EH (cell line): Measurements from ENCODE around the gene CRACR2B.
A peak's percentile ranks its signal among the peaks of the same experiment; 100 is the strongest.

Experiments
- DNase-seq: peaks from one replicate; pipeline ENCODE4 v3.0.0-alpha.2; 2015; ENCODE audit warnings: low read depth

Gene CRACR2B

GRCh38 chr11:827897-828192 lies at the start of gene CRACR2B:
CRACR2B (plus strand) TSS chr11:827919; CDS start chr11:828608, 689 bp downstream.
- DNase-seq = no peak

GRCh38 chr11:778976-779954 lies 48.5 kb upstream of the CRACR2B start:
- no peak for DNase-seq

DNA sequence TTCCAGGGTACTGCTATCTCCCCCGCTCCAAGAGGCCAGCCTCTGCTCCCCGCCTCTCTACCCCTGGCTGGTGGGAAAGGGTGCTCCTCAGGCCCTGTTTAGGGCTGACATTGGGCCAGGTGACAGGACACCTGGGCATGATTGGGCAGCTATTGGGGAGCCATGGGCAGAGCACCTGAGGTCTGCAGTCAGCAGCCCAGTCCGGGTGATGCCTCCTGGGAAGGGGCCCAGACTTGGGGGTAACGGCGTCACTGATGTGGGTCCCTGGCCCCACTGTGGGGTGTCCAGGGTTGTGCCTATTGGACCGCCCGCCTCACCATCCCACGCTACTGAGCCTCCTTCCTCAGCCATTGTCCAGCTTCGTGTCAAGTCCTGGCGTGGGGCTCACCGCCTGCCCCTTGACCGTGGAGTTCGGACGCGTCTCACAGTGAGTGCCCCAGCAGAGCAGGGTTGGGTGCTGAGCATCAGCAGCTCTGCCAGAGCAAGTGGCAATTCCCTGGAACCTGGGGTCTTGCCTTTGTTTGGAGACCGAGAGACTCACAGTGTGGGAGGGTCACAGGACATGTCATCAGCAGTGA lies 47.7 kb upstream of the CRACR2B start:
- DNase-seq = no peak

GRCh38 chr11:782264-783174 lies 45.2 kb upstream of the CRACR2B start:
- no peak for DNase-seq

DNA sequence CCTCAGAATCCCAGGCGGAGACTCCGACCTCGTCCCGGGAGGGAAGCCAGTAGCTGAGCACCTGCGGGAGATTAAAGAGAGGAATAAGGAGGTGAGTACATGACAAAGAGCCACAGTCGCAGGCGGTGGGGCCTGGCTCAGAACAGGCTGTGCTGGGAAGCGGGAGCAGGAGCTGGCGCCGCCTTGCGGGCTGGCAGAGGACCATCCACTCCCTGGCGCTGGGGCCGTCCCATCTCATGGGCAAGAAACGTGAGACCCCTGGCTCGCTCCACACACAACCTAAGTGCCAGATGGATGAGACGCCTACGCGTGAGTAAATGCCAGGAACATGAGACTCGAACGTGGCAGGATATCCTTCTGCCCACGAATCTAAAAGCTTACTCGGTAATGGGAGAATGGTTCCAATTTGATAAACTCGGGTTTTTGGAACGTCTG lies 44.1 kb upstream of the CRACR2B start:
- DNase-seq = peak; percentile 85

DNA sequence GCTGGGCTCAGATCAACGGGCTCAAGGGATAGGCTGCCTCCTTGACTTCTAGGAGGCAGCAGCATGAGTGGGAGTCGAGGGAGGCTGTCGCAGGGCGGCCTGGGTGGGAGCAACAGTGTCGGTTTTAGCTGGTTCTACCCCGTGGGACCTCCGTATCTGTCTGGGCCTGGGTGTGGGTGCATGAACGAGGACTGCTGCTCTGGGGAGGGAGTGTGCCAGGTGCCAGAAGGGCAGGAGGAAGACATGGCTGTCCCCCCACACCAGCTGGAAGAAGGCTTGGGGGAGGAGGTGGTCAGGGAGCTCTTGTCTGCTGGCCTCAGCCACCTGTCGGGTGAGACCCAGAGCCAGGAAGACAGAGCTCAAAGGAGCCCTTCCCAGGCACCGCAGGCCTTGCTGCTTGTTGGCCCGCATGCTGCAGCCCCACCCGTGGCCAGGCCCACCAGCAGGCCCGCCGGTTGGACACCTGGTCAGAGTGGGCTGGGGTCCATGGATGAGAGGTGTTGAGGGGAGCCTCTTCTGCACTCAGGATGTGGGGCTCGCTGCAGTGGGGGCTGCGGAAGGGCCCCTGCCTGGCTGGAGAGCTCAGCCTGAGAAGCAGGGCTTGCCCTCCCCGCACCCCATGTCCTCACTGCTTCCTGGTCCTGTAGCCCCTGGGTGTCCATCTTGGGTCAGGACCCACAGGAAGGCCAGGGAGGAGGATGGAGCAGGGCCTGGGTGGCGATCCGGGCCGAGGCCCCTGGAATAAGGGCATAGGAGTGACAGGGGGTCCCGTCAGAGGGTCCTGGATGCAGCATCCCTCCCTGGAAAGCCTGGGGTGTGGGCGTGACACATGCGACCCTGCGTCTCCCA lies 41.3 kb upstream of the CRACR2B start:
- no peak for DNase-seq

DNA sequence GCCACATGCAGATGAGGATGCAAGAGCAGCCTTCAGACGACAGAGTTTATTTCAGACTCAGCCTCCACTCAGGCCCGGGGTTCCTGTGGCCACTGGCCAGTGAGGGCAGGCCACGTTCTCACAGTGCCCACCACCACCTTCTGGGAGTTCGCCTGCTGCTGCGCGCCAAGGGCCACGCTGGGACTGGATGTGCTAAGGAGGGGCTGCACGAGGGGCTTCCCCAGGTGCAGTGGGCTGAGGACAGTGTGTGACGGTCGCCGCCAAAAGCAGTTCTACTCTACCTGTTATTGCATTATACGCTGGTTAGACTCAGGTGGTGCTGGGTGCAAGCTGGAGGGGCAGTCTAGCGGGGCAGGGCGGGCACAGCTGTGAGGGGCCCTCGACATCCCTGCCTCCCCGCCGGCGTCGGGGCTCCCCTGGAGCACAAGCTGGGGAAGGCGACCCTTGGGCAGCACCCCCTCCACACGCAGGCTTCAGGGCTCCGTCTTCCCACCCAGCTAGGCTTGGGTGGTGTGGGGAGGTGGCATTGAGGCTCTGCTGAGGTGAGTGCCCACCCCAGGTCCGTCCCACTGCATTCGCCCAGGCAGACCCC lies 40.5 kb upstream of the CRACR2B start:
- no peak for DNase-seq

- no peak for DNase-seq
Measured at GRCh38 chr11:788009-788640, 39.6 kb upstream of the CRACR2B start.

DNA sequence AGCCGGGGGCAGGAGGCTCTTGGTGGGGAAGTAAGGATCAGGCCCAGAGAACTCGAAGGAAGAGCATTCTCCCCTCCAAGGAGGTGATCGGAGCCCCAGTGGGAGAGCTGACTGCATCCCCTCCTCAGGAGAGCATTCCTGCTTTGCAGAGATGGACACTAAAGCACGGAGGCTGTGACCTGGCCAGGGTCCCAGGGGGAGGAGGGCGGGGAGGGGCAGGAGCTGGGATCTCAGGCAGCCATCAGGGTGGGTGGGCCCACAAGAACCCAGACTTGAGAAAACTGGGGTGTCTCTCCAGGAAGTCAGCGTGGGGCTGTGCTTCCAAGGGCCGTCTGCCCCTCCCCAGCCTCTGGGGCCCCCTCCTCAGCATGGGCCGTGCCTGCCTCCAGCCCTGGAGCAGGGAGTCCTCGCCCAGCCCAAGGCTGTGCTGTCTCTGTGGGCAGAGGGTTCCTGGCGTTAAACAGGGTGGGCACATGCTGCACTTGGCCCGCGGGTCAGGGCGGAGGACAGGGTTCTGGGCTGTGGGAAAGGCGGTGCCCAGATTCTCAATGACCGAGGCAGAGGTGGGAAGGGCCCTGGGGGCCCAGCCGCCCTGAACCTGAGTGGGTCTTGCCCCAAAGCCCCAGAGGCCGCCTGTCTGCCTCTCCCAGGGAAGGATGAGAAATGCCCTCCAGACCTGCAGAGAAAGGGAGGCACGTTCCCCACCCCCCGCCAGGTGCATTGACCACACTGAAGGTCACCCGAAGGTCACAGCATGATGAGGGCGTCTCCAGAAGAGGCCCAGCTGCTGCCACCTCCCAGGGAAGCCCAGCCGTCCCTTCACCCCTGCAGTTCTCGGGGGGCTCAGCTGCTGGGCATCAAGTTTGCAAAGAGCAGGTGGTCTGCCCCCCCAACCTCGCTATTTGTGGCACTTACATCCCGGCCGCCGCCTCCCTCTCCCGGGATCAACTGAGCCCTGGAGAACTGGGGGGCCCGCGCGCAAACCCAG lies 38.5 kb upstream of the CRACR2B start:
- DNase-seq = no peak

DNA sequence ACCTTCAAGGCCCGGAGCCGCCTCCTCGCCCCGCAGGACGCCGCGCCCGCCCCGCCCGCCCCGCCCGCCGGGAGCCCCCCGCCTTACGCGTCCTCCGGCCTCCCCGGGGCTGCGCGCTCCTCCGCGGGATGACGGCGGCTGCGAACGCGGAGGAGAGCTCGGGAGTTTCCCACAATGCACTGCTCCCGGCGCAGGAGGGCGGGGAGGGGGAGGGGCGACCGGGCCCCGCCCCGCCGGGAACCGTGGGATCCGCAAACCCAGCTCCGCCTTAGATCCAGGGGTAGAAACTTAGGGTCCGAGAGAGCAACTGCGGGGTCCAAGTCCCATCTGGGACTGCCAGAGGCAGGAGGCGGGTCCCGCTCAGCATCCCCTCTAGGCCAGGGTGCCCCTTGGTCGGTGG lies 37.8 kb upstream of the CRACR2B start, which contains the start of gene CEND1:
CEND1 (minus strand) TSS at position 148 of the 400 bp plus-strand sequence. CDS start 1,514 bp downstream, outside the sequence.
- DNase-seq = peak; percentile 65

DNA sequence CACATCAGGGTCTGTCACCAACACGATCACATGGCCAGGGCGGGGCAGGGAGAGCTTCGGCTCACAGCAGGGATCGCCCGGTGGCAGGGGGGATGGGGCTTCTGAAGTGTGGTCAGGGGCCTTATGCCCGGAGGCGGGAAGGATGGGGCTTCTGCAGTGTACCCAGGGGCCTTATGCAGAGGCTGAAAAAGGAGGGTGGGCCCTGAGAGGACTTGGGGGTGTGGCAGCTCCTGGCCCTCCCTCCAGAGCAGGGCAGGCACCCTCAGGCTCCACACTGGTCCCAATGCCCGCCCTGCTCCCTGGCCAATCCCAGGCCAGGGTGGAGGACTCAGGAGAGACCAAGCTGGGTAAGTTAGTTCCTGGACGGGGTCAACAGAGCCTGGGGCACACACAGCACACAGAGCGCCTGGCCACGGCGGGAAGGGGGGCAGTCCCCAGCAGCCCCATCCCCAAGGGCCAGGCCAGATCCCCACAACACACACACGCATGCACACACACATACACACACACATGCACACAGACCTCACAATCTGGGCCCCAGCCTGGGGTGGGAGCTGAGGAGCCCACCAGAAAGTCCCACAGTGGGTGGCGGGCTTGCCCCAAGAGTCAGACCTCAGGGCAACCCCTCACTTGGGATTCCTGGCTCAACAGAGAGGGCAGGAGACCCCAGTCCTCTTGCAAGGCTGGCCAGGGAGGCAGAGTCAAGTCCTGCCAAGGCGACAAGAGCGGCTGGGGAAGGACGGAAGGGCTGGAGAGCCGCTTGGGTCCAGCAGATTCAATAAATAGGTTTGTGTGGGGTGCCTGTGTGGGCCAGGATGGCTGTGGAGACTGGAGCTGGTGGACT lies 36.8 kb upstream of the CRACR2B start:
- DNase-seq = peak; percentile 49

DNA sequence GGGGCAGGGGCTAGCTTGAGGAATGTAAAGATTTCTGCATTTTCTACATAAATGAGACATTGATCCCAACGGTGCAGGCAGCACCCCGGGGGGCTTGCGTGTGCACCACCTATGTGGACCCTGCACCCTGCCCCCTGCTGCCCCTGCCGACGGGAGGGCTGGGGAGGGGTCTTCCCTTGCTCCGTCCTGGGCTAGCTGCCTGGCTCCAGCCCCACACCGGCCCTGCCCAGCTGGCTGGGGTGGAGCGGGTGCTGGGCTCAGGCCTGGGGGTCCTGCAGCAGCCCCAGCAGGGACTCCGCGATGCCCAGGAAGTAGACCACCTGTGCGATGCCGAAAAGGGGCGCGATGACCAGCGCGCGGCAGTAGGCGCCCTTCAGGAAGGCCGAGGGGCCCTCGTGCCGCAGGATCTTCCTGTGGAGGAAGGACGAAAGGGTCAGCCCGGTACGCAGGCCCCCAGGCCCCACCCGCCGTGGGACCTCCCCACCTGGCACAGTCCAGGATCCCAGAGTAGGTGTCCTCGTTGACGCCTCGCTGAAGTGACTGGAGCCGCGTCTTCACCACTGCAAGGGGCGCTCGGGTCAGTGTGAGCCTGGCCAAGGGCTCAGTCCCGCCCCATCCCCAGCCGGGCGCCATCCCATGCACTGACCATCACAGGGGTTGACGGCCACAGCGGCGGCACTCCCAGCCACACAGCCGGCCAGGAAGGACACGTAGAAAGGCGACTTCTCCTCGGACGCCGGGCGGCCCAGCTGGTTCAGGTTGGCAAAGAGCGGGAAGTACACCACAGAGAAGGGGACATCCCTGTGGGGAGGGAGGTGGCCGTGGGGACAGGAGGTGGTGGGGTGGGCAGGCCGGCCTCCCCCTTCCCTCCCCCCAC lies 35.8 kb upstream of the CRACR2B start:
- no peak for DNase-seq

- no peak for DNase-seq
Measured at GRCh38 chr11:792535-792821, 35.2 kb upstream of the CRACR2B start.

DNA sequence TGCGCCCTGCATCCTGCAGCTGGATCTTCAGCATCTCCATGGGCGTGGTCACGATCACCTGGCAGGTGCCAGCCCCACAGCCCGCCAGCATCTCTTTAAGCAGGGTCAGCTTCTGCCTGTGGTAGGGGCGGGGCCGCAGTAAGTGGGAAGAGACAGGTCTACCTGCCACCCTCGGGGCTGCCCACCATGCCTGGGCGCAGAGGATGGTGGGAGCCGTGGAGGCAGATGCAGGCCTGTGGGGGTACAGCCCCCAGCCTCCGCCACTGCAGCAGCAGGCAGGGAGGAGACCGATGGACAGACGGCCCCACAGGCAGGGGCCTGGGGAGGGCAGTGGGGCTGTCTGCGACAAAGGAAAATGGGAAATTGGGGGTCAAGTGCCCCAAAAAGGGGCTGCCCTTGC lies 34.8 kb upstream of the CRACR2B start:
- no peak for DNase-seq

DNA sequence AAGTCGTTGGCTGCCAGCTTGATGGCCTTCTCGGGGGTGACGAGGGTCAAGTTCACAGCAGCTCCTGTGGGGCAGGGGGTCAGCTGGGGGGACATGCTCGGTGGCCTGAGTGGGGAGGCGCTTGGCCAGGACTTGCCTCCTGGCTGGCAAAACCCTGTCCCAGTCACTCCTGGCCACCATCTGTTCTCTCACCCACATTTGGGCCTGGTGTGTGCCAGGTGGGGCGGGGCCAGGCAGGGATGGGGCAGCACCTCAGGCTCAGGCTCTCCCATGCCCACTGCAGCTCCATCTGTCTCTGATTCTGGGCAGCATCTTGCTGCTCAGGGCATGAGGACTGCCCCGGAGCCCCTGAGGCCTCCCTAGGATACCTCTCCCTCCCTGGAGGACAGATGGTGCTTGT lies 34.2 kb upstream of the CRACR2B start:
- no peak for DNase-seq

- no peak for DNase-seq
Measured at GRCh38 chr11:794013-794765, 33.5 kb upstream of the CRACR2B start.
